ENCODE measurements around the gene ABO.

- no peak for TF ChIP-seq CTCF (IDR thresholded peaks at IDR 0.05)
- TF ChIP-seq POLR2A (IDR thresholded peaks at IDR 0.05) = no peak
Measured at GRCh38 chr9:133320421-133320881, 45.5 kb upstream of the ABO start.
